B cell (primary cell): ENCODE data around the gene SLC2A9.
A peak's percentile ranks its signal among the peaks of the same experiment; 100 is the strongest.

ENCODE experiments used
- EZH2 ChIP-seq: IDR thresholded peaks from 2 replicates; pipeline ENCODE4 v1.6.1; 2012; ENCODE audit warnings: borderline replicate concordance, low read depth, mild to moderate bottlenecking, moderate library complexity, low read length; ENCODE audit not compliant: insufficient read depth, poor library complexity, severe bottlenecking
- TF ChIP-seq, protein P1 (sequence below): fragments of 200-600 bp; IDR thresholded peaks from one replicate; pipeline ENCODE4 v1.8.0; 2022; ENCODE audit warnings: antibody characterized with exemption, mild to moderate bottlenecking

DNA sequence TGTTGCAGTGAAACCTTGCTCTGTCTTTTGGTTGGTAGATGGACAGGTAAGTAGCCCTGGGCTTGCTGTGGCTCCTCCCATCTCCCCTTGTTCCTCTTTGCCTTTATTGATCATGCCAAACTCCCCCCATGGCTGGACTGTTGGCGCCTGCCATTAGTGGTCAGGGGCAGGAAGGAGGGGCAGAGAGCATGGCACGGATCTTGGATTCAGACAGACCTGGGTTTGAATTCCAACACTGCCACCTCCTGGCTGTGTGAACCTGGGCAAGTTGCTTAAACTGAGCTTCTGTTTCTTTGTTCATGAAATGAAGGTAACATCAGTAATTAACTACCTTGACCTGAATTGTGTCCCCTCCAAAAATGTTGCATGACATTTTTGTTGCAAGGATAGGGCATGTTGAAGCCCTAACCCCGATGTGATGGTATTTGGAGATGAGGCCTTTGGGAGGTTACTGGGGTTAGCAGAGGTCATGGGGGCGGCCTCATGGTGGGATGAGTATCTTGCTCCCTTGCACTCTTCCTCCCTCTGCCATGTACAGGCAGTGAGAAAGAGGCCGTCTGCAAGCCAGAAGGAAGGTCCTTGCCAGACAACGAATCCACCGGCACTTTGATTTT lies 6.0 kb downstream of the SLC2A9 start:
- TF ChIP-seq, protein P1, sequence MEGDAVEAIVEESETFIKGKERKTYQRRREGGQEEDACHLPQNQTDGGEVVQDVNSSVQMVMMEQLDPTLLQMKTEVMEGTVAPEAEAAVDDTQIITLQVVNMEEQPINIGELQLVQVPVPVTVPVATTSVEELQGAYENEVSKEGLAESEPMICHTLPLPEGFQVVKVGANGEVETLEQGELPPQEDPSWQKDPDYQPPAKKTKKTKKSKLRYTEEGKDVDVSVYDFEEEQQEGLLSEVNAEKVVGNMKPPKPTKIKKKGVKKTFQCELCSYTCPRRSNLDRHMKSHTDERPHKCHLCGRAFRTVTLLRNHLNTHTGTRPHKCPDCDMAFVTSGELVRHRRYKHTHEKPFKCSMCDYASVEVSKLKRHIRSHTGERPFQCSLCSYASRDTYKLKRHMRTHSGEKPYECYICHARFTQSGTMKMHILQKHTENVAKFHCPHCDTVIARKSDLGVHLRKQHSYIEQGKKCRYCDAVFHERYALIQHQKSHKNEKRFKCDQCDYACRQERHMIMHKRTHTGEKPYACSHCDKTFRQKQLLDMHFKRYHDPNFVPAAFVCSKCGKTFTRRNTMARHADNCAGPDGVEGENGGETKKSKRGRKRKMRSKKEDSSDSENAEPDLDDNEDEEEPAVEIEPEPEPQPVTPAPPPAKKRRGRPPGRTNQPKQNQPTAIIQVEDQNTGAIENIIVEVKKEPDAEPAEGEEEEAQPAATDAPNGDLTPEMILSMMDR, result peak; percentile 15
- no peak for TF ChIP-seq EZH2
